IMR-90 (cell line): ENCODE data around the gene LTBP1.

ENCODE experiments used
- BHLHE40 ChIP-seq: fragments of 150-350 bp; IDR thresholded peaks from 2 replicates; pipeline ENCODE4 v1.6.1; 2016; ENCODE audit warnings: mild to moderate bottlenecking, low read depth, low read length
- CEBPB ChIP-seq: IDR thresholded peaks from 2 replicates; pipeline ENCODE4 v1.6.1; 2012; ENCODE audit warnings: low read depth, low read length, improper control_type of control experiment
- CTCF ChIP-seq: conservative IDR thresholded peaks from 2 replicates; pipeline ENCODE4 v1.5.1; 2012; ENCODE audit warnings: mild to moderate bottlenecking, low read depth, low read length, improper control_type of control experiment
- ELK1 ChIP-seq: fragments of 150-350 bp; IDR thresholded peaks from 2 replicates; pipeline ENCODE4 v1.6.1; 2016; ENCODE audit warnings: low read depth, mild to moderate bottlenecking, low read length, moderate library complexity, borderline replicate concordance
- MAFK ChIP-seq: IDR thresholded peaks from 2 replicates; pipeline ENCODE4 v1.6.1; 2012; ENCODE audit warnings: low read depth, low read length, improper control_type of control experiment
- MXI1 ChIP-seq: IDR thresholded peaks from 2 replicates; pipeline ENCODE4 v1.6.1; 2012; ENCODE audit warnings: low read depth, mild to moderate bottlenecking, low read length, moderate library complexity, borderline replicate concordance
- NFE2L2 ChIP-seq: fragments of 150-350 bp; IDR thresholded peaks from 2 replicates; pipeline ENCODE4 v1.6.1; 2016; ENCODE audit warnings: low read depth, mild to moderate bottlenecking, low read length
- POLR2A ChIP-seq: IDR thresholded peaks from 2 replicates; pipeline ENCODE4 v1.6.1; 2012; ENCODE audit warnings: mild to moderate bottlenecking, low read depth, low read length
- RAD21 ChIP-seq: IDR thresholded peaks from 2 replicates; pipeline ENCODE4 v1.6.1; 2012; ENCODE audit warnings: low read length, improper control_type of control experiment
- RCOR1 ChIP-seq: IDR thresholded peaks from 2 replicates; pipeline ENCODE4 v1.6.1; 2012; ENCODE audit warnings: mild to moderate bottlenecking, low read length, improper control_type of control experiment; ENCODE audit not compliant: insufficient replicate concordance
- SMC3 ChIP-seq: fragments of 150-350 bp; IDR thresholded peaks from 2 replicates; pipeline ENCODE4 v1.6.1; 2016; ENCODE audit warnings: low read depth, mild to moderate bottlenecking, antibody characterized with exemption, low read length, moderate library complexity
- TF ChIP-seq, protein P1 (sequence below): fragments of 150-350 bp; IDR thresholded peaks from 2 replicates; pipeline ENCODE4 v1.6.1; 2017; ENCODE audit warnings: mild to moderate bottlenecking, antibody characterized with exemption, low read length, low read depth

- no peak for TF ChIP-seq CTCF
- TF ChIP-seq POLR2A, result no peak
- TF ChIP-seq, protein P1, sequence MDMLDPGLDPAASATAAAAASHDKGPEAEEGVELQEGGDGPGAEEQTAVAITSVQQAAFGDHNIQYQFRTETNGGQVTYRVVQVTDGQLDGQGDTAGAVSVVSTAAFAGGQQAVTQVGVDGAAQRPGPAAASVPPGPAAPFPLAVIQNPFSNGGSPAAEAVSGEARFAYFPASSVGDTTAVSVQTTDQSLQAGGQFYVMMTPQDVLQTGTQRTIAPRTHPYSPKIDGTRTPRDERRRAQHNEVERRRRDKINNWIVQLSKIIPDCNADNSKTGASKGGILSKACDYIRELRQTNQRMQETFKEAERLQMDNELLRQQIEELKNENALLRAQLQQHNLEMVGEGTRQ, result no peak
- no peak for TF ChIP-seq MXI1
- no peak for TF ChIP-seq RAD21
- no peak for TF ChIP-seq ELK1
- no peak for TF ChIP-seq MAFK
- TF ChIP-seq BHLHE40, result no peak
- no peak for TF ChIP-seq RCOR1
- no peak for TF ChIP-seq SMC3
- TF ChIP-seq NFE2L2, result no peak
- TF ChIP-seq CEBPB, result no peak
Observed at GRCh38 chr2:32940316-32940997, 6.3 kb upstream of the LTBP1 start.
